ENCODE measurements around the gene PDE4D.

DNA sequence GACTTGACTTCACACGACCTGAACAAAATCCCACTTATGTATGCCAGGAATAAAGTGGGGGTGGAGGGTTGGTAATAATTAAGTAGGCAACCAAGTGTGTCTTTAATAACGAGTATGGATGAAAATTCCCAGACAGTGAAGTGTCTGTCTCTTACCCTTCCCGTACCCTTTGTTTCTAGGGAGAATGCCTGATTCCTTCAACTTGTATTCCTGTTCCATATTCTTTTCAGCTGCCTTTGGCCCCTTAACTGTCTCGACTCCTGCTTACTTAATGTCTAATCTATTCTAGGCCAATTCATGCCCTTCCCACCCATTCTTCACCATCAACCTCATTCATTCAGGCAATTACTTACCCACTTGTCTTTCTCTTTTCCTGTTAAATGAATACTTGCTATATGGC lies 930.2 kb downstream of the PDE4D start:
- TF ChIP-seq, protein P1, sequence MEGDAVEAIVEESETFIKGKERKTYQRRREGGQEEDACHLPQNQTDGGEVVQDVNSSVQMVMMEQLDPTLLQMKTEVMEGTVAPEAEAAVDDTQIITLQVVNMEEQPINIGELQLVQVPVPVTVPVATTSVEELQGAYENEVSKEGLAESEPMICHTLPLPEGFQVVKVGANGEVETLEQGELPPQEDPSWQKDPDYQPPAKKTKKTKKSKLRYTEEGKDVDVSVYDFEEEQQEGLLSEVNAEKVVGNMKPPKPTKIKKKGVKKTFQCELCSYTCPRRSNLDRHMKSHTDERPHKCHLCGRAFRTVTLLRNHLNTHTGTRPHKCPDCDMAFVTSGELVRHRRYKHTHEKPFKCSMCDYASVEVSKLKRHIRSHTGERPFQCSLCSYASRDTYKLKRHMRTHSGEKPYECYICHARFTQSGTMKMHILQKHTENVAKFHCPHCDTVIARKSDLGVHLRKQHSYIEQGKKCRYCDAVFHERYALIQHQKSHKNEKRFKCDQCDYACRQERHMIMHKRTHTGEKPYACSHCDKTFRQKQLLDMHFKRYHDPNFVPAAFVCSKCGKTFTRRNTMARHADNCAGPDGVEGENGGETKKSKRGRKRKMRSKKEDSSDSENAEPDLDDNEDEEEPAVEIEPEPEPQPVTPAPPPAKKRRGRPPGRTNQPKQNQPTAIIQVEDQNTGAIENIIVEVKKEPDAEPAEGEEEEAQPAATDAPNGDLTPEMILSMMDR (conservative IDR thresholded peaks at IDR 0.05; ENCODE audit: low read length): no peak
- no peak for TF ChIP-seq EZH2phosphoT487 (IDR thresholded peaks at IDR 0.05; ENCODE audit: borderline replicate concordance, low read depth, low read length)
